ENCODE results near the gene PRPF38A. TPM values are rescaled to one million over a fixed set of nuclear protein-coding genes. Genes with fewer than 3 reads are reported as not detected.

Gene PRPF38A
- total RNA-seq, 1 donor from 2014 or later, result 38.2 TPM

DNA sequence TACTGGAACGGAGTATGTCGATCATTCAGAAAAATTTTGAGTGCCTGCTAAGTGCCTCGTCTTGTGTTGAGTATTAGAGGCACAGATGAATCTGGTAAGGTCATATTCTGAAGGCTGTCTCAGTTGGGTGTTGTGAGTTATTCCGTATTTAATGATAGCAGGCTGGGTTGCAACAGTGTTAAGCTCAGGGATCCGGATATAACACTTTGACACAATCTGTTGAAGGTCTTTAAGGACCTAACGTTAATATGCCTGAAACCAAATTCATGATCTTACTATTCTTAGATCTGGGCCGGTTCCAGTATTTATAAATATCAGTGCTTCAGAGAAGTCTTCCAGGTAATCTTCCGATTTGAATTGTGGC, 555 bp downstream of the PRPF38A start:
- DNase-seq (no peak), ATAC-seq (no peak)
- peaks cover 38% of the 10 kb centered on the region for H3K36me3 ChIP-seq
- H3K9me3 ChIP-seq, result no peaks in the 10 kb centered on the region
- H3K27ac ChIP-seq, result peak overlapping the region; percentile 93
- H3K4me1 ChIP-seq, result peaks cover 10% of the 10 kb centered on the region
- intact Hi-C loops (cut with DNase I), result no loop called here
- TF ChIP-seq, protein P1, sequence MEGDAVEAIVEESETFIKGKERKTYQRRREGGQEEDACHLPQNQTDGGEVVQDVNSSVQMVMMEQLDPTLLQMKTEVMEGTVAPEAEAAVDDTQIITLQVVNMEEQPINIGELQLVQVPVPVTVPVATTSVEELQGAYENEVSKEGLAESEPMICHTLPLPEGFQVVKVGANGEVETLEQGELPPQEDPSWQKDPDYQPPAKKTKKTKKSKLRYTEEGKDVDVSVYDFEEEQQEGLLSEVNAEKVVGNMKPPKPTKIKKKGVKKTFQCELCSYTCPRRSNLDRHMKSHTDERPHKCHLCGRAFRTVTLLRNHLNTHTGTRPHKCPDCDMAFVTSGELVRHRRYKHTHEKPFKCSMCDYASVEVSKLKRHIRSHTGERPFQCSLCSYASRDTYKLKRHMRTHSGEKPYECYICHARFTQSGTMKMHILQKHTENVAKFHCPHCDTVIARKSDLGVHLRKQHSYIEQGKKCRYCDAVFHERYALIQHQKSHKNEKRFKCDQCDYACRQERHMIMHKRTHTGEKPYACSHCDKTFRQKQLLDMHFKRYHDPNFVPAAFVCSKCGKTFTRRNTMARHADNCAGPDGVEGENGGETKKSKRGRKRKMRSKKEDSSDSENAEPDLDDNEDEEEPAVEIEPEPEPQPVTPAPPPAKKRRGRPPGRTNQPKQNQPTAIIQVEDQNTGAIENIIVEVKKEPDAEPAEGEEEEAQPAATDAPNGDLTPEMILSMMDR (IDR thresholded peaks at IDR 0.05), result no peak
- peak overlapping the region; percentile 78 for H3K4me3 ChIP-seq
- H3K27me3 ChIP-seq, result no peaks in the 10 kb centered on the region

DNA sequence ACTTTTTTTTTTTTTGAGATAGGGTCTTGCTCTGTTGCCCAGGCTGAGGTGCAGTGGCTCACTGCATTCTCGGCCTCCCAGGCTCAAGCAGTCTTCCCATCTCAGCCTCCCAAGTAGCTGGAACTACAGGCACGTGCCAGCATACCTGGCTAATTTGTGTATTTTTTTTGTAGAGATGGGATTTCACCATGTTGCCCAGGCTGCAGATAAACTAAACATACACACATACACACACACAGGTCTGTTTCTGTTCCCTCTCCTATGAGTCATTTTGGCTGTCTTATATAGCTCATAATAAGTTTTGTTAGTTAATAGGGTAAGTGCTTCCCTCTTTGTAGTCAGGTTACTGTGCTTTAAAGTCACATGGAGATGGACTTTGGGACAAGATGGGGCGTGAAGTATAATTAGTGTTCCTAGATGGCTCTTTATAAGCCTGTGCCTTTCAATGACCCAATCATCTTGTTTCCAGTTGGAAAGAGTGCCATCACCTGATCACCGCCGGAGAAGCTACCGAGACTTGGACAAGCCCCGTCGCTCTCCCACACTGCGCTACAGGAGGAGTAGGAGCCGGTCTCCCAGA, 9.1 kb downstream of the PRPF38A start:
- DNase-seq, result no peak
- Histone ChIP-seq H3K4me1 (no peaks in the 10 kb centered on the region), H3K36me3 (peaks cover 100% of the 10 kb centered on the region), H3K27ac (no peak overlapping the region), H3K9me3 (no peaks in the 10 kb centered on the region), H3K27me3 (no peaks in the 10 kb centered on the region), H3K4me3 (no peak overlapping the region)
- ATAC-seq, result no peak
- TF ChIP-seq, protein P1 (IDR thresholded peaks at IDR 0.05), result no peak
- intact Hi-C loops (cut with DNase I), result no loop called here

DNA sequence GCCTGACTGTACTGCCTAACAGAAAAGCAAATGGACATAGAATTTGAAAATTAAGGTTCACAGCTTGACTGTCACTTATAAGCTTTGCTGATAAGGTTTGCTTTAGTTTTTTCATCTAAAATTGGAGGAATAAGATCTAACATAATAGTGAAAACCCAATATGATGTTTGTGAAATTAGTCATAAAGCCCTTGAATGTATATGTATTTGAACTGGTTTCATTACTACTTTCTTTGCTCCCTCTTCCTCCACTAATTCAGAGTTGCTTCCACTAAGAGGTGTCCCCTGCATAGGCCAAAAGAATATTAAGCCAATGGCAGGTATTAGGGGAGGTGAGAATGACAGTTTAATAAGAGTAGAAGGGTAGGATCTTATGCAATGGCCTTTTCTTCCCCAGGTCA, 10.5 kb downstream of the PRPF38A start:
- TF ChIP-seq, protein P1 (IDR thresholded peaks at IDR 0.05), result no peak
- ATAC-seq, result no peak
- peaks cover 100% of the 10 kb centered on the region for H3K36me3 ChIP-seq

DNA sequence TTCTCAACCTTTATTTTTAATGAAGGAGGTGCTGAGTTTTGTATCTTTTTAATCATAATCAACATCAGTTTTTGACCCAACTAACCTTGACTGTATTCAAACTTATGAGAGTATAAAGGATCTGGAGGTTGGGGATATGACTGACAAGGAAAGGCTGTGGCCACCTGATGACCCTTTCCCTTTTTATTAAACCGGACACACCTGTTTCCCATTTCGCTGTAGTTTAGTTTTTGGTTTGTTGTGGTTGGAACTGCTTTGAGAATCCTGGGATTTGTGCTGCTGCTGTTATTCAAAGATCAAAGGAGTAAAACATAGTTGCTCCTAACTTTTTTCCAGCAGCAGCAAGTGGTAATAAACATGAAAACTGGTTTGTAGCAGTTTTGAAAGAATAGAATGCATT, 12.4 kb downstream of the PRPF38A start:
- peaks cover 100% of the 10 kb centered on the region for H3K36me3 ChIP-seq
- TF ChIP-seq, protein P1 (IDR thresholded peaks at IDR 0.05), result no peak
- no peak overlapping the region for H3K4me3 ChIP-seq
- H3K27me3 ChIP-seq, result no peaks in the 10 kb centered on the region
- no peaks in the 10 kb centered on the region for H3K4me1 ChIP-seq
- H3K27ac ChIP-seq, result no peak overlapping the region
- DNase-seq (no peak), ATAC-seq (no peak)
- no peaks in the 10 kb centered on the region for H3K9me3 ChIP-seq
- intact Hi-C loops (cut with DNase I), result no loop called here

More for the DNA sequence above, 10.5 kb downstream of the PRPF38A start:
- no peak overlapping the region for H3K4me3 ChIP-seq
- no peaks in the 10 kb centered on the region for H3K9me3 ChIP-seq
- no peak overlapping the region for H3K27ac ChIP-seq
- intact Hi-C loops (cut with DNase I), result no loop called here
- H3K4me1 ChIP-seq, result no peaks in the 10 kb centered on the region
- no peaks in the 10 kb centered on the region for H3K27me3 ChIP-seq
- no peak for DNase-seq

DNA sequence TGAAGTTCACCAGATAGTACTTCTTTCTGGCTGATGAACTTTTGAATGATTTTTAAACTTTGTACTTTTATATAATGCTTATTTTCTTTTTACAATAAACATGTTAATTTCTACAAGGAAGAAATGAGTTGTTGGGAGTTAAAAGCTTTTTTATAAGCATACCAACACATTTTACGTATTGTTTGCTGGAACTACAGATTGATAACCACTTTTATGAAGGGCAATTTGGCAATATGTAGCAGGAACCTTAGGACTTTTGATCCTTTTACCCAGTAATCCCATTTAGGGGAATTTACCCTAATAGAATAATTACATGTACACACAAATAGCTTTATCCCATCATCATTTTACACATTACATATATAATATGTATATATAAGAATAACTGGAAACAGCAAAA, 16.3 kb downstream of the PRPF38A start:
- TF ChIP-seq, protein P1 (IDR thresholded peaks at IDR 0.05), result no peak
- H3K4me1 ChIP-seq, result no peaks in the 10 kb centered on the region
- DNase-seq (no peak), ATAC-seq (no peak)
- no peaks in the 10 kb centered on the region for H3K27me3 ChIP-seq
- H3K27ac ChIP-seq, result no peak overlapping the region
- intact Hi-C loops (cut with DNase I), result no loop called here
- H3K9me3 ChIP-seq, result no peaks in the 10 kb centered on the region
- no peak overlapping the region for H3K4me3 ChIP-seq
- H3K36me3 ChIP-seq, result peaks cover 73% of the 10 kb centered on the region

DNA sequence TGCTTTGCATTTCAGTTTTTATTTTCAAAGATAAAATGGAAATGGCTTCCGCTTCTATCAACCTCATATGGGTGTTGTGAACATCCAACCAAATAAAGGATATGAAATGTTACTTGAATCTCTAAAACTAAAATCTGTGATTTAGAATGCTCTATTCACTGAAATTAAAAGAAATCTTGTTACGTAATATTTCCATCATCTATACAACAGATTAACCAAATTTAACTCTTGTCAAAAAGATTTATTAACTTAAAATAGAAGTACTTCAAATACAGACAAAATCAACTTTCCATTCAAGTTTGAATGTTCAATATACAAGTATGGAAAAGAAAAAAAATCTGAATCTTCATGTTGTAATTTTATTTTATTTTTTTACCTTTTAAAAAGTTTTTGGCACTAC, 18.7 kb downstream of the PRPF38A start:
- H3K9me3 ChIP-seq, result no peaks in the 10 kb centered on the region
- H3K27ac ChIP-seq, result no peak overlapping the region
- no peaks in the 10 kb centered on the region for H3K4me1 ChIP-seq
- intact Hi-C loops (cut with DNase I), result no loop called here
- H3K27me3 ChIP-seq, result no peaks in the 10 kb centered on the region
- H3K36me3 ChIP-seq, result peaks cover 61% of the 10 kb centered on the region
- DNase-seq (no peak), ATAC-seq (no peak)
- TF ChIP-seq, protein P1 (IDR thresholded peaks at IDR 0.05), result no peak
- H3K4me3 ChIP-seq, result no peak overlapping the region

All from upper lobe of right lung (tissue), 1 donor.